Neural progenitor cell (in vitro differentiated cells): ENCODE data around the gene FBL. TPM values are rescaled to one million over a fixed set of nuclear protein-coding genes. Genes with fewer than 3 reads are reported as not detected.
A peak's percentile ranks its signal among the peaks of the same experiment; 100 is the strongest.

Experiments
- DNase-seq: peaks from one replicate; pipeline ENCODE4 v3.0.0-alpha.2; 2016; ENCODE audit warnings: low spot score
- H2AFZ ChIP-seq: fragments of 200-600 bp; sonication (generic); replicated peaks from 2 replicates; pipeline ENCODE4 v1.6.1; 2016; ENCODE audit warnings: antibody characterized with exemption
- H3F3A ChIP-seq: fragments of 200-600 bp; sonication (generic); 2 replicates; pipeline ENCODE4 v1.6.1; 2016; ENCODE audit warnings: antibody characterized with exemption, low read depth
- H3K27ac ChIP-seq: fragments of 200-600 bp; sonication (generic); 2 replicates; pipeline ENCODE4 v1.5.1; 2016; ENCODE audit warnings: mild to moderate bottlenecking
- H3K27me3 ChIP-seq: fragments of 200-600 bp; sonication (generic); 2 replicates; pipeline ENCODE4 v1.6.1; 2016; ENCODE audit warnings: mild to moderate bottlenecking, moderate library complexity
- H3K36me3 ChIP-seq: fragments of 200-600 bp; sonication (generic); 2 replicates; pipeline ENCODE4 v1.5.1; 2016
- H3K4me1 ChIP-seq: fragments of 200-600 bp; sonication (generic); 2 replicates; pipeline ENCODE4 v1.6.1; 2016; ENCODE audit warnings: mixed run types
- H3K4me2 ChIP-seq: fragments of 200-600 bp; sonication (generic); 2 replicates; pipeline ENCODE4 v1.6.1; 2016
- H3K4me3 ChIP-seq: fragments of 200-600 bp; sonication (generic); 2 replicates; pipeline ENCODE4 v1.5.1; 2016
- H3K79me2 ChIP-seq: fragments of 200-600 bp; sonication (generic); 2 replicates; pipeline ENCODE4 v1.6.1; 2016; ENCODE audit warnings: low read depth
- H3K9ac ChIP-seq: fragments of 200-600 bp; sonication (generic); 2 replicates; pipeline ENCODE4 v1.6.1; 2016
- H3K9me3 ChIP-seq: fragments of 200-600 bp; sonication (generic); 2 replicates; pipeline ENCODE4 v1.5.1; 2016; ENCODE audit warnings: low read depth
- H4K20me1 ChIP-seq: fragments of 200-600 bp; sonication (generic); 2 replicates; pipeline ENCODE4 v1.6.1; 2016; ENCODE audit warnings: low read depth
- H3K27ac Mint-ChIP-seq: 3 replicates; pipeline ENCODE4 v1.8.0; 2021; ENCODE audit warnings: mixed read lengths
- H3K27me3 Mint-ChIP-seq: 2 replicates; pipeline ENCODE4 v1.8.0; 2022; ENCODE audit warnings: low read depth, mild to moderate bottlenecking, inconsistent platforms, moderate library complexity, mixed read lengths; ENCODE audit not compliant: insufficient read depth
- H3K36me3 Mint-ChIP-seq: 3 replicates; pipeline ENCODE4 v1.8.0; 2021; ENCODE audit warnings: mixed read lengths
- H3K4me1 Mint-ChIP-seq: 3 replicates; pipeline ENCODE4 v1.8.0; 2021; ENCODE audit warnings: mixed read lengths
- H3K4me3 Mint-ChIP-seq: 3 replicates; pipeline ENCODE4 v1.8.0; 2021; ENCODE audit warnings: mild to moderate bottlenecking, moderate library complexity, mixed read lengths
- H3K9me3 Mint-ChIP-seq: 3 replicates; pipeline ENCODE4 v1.8.0; 2020; ENCODE audit warnings: mixed read lengths
- CTCF ChIP-seq: fragments of 200-600 bp; sonication (generic); IDR thresholded peaks from 2 replicates; pipeline ENCODE4 v1.5.1; 2017; ENCODE audit warnings: antibody characterized with exemption, mild to moderate bottlenecking
- EZH2 ChIP-seq: fragments of 200-600 bp; sonication (generic); IDR thresholded peaks from 2 replicates; pipeline ENCODE4 v1.6.1; 2017; ENCODE audit warnings: antibody characterized with exemption, mild to moderate bottlenecking, moderate library complexity
- EZH2phosphoT487 ChIP-seq: fragments of 200-600 bp; sonication (generic); IDR thresholded peaks from 2 replicates; pipeline ENCODE4 v1.6.1; 2017; ENCODE audit warnings: antibody characterized with exemption
- total RNA-seq: library from RNA; depleted of rRNA; stranded (reverse); fragments of >200 nt; gene quantifications from 2 replicates; pipeline ENCODE4 v1.2.3, GENCODE V29; 2015; ENCODE audit warnings: low replicate concordance

The FBL gene
- total RNA-seq, 1 donor from 2014 or later, result 428 TPM

DNA sequence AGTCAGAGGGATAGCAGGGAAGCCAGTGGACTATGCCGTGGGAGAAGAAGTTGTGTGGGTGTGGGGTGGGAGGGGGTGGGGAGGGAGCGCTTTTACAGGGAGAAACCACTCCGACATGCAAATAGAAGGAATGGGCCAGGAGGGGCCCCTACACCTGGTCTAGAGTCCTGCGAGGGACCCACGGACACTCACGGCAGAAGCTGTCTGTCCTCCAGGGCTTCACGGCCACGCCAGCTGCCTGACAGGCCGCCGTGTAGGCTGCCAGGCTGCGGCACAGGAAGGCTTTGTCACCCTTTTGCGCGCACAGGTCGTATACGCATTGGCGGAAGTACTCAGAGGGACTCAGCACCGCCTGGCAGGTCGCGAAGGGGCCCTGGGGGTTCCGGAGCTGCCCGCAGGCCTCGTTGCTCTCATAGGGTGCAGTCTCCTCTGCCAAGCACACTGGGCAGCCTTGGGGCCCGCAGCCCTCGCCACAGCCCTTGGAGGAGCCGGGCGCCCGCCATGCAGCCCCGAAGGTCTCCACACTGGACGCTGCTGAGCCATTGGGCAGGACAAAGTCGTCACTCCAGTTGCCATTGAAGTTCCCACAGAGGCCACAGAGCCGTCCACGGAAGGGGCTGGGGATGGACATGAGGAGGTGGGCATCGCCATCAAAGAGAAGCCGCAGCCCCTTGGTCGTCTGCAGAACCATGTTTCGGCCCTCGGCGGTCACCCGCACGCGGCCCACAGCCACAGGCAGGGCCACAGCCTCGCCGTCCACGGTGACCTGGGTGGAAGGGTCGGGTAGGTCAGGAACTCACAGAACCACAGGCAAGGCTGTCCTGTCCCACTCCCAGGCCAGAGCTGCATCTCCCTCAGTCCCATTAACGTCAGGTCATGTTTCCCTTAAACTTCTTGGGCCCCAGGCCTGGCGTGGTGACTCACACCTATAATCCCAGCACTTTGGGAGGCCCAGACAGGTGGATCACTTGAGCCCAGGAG lies 26.0 kb upstream of the FBL start:
- no peak for TF ChIP-seq EZH2
- TF ChIP-seq CTCF, result no peak
- no peak for TF ChIP-seq EZH2phosphoT487
- Histone ChIP-seq H4K20me1 (no peaks in the 10 kb centered on the region), H3F3A (no peaks in the 10 kb centered on the region), H3K36me3 (no peaks in the 10 kb centered on the region), H3K4me3 (no peak overlapping the region), H3K4me2 (no peak overlapping the region), H2AFZ (no peak overlapping the region), H3K27me3 (no peaks in the 10 kb centered on the region), H3K4me1 (peaks cover 8% of the 10 kb centered on the region), H3K27ac (no peak overlapping the region), H3K9me3 (no peaks in the 10 kb centered on the region), H3K9ac (no peak overlapping the region), H3K79me2 (no peaks in the 10 kb centered on the region)
- no peak overlapping the region for H3K27ac Mint-ChIP-seq
- no peak overlapping the region for H3K4me3 Mint-ChIP-seq
- H3K27me3 Mint-ChIP-seq, result peaks cover 5% of the 10 kb centered on the region
- no peak for DNase-seq
- H3K4me1 Mint-ChIP-seq, result peaks cover 9% of the 10 kb centered on the region
- no peaks in the 10 kb centered on the region for H3K9me3 Mint-ChIP-seq
- H3K36me3 Mint-ChIP-seq, result no peaks in the 10 kb centered on the region

DNA sequence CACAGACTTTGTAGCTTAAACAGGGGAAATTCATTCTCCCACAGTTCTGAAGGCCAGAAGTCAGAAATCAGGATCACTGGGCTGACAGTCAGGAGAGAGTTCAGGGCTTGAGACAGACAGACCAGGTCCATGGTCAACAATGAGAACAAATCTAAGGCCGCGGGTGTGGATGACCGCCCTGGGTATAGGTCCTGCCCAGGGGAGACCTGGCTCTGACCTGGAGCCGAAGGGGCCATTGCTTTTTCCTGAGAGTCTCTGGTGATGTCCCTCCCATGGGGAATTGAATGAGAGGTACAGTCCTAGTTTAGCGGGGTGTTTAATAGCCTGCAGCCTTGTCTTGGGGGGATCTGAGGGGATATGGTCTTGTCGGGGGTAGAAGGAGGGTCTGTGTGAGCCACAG lies 25.2 kb upstream of the FBL start:
- no peak overlapping the region for H3K4me2 ChIP-seq
- H3K27ac ChIP-seq, result no peak overlapping the region
- no peak for TF ChIP-seq CTCF
- TF ChIP-seq EZH2, result no peak
- Mint-ChIP-seq H3K9me3 (no peaks in the 10 kb centered on the region), H3K27me3 (peaks cover 6% of the 10 kb centered on the region), H3K36me3 (no peaks in the 10 kb centered on the region), H3K4me3 (no peak overlapping the region), H3K4me1 (peaks cover 9% of the 10 kb centered on the region), H3K27ac (no peak overlapping the region)
- no peaks in the 10 kb centered on the region for H3K36me3 ChIP-seq
- no peaks in the 10 kb centered on the region for H3F3A ChIP-seq
- no peaks in the 10 kb centered on the region for H4K20me1 ChIP-seq
- H3K79me2 ChIP-seq, result no peaks in the 10 kb centered on the region
- H2AFZ ChIP-seq, result no peak overlapping the region
- no peaks in the 10 kb centered on the region for H3K9me3 ChIP-seq
- no peak overlapping the region for H3K4me3 ChIP-seq
- no peak for DNase-seq
- no peak overlapping the region for H3K9ac ChIP-seq
- H3K27me3 ChIP-seq, result no peaks in the 10 kb centered on the region
- H3K4me1 ChIP-seq, result peaks cover 8% of the 10 kb centered on the region

DNA sequence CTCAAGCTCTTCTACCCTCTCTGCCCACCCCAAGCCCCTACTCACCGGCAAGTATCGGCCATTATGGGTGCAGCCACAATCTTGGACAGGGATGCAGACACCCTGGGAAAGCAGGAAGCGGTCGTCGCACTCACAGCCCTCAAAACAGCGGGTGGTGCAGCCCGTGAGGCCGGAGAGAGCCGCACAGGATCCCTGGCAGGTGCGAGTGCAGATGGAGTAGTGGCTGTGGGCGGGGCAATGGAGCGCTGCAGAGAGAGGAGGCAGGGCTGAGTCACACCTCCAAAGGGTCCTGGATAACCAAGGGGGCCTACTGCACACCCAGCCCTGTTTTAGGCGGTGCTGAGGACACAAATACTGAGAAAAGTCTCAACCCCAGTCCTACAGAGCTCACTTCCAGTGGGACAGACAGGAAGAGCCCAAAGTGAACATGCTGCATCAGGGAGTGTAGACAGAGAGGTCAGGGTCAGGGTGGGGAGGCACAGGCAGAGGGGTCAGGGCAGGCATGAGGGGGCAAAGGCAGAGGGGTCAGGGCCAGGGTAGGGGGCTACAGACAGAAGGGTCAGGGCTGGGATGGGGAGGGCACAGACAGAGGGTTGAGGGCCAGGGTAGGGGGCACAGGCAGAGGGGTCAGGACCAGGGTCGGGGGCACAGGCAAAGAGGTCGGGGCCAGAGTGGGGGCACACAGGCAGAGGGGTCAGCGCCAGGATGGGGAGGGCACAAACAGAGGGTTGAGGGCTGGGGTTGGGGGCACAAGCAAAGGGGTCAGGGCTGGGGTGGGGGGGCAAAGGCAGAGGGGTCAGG lies 24.2 kb upstream of the FBL start:
- H3K4me3 Mint-ChIP-seq, result peak overlapping the region; percentile 35
- H2AFZ ChIP-seq, result peak overlapping the region; percentile 79
- H3K4me1 Mint-ChIP-seq, result peaks cover 9% of the 10 kb centered on the region

More for the DNA sequence above, 24.2 kb upstream of the FBL start:
- Histone ChIP-seq H3K79me2 (no peaks in the 10 kb centered on the region), H4K20me1 (no peaks in the 10 kb centered on the region), H3K4me3 (no peak overlapping the region), H3K4me1 (peaks cover 8% of the 10 kb centered on the region), H3K36me3 (no peaks in the 10 kb centered on the region), H3K27me3 (no peaks in the 10 kb centered on the region), H3F3A (no peaks in the 10 kb centered on the region), H3K27ac (no peak overlapping the region), H3K9me3 (no peaks in the 10 kb centered on the region), H3K4me2 (peak overlapping the region; percentile 55), H3K9ac (no peak overlapping the region)
- Mint-ChIP-seq H3K36me3 (no peaks in the 10 kb centered on the region), H3K9me3 (no peaks in the 10 kb centered on the region), H3K27me3 (peaks cover 7% of the 10 kb centered on the region), H3K27ac (peak overlapping the region; percentile 63)
- peak; percentile 52 for DNase-seq
- TF ChIP-seq EZH2phosphoT487, result no peak
- TF ChIP-seq EZH2, result no peak
- TF ChIP-seq CTCF, result no peak
